ENCODE results near the gene SLC4A8. TPM values are rescaled to one million over a fixed set of nuclear protein-coding genes. Genes with fewer than 3 reads are reported as not detected.

SLC4A8 gene
- total RNA-seq, 1 experiment from 2014 or later: 26.3 TPM

DNA sequence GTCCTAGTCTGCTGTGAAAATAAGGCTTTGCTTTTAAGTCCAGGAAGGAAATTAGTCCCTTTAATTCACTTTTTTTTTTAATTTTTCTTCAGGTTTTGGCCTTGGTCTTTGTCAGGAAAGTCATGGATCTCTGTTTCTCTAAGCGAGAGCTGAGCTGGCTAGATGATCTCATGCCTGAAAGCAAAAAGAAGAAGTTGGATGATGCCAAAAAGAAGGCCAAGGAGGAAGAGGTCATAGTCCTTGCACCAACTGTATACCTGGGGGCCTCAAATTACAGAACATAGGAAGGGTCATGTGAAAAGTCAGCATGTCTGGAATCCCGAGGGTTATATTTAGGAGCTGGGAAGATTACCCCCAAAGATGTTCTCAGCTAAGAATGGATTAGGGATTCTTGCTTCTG, 72.3 kb downstream of the SLC4A8 start:
- no peak overlapping the region for H3K4me3 Mint-ChIP-seq
- TF ChIP-seq, protein P1, sequence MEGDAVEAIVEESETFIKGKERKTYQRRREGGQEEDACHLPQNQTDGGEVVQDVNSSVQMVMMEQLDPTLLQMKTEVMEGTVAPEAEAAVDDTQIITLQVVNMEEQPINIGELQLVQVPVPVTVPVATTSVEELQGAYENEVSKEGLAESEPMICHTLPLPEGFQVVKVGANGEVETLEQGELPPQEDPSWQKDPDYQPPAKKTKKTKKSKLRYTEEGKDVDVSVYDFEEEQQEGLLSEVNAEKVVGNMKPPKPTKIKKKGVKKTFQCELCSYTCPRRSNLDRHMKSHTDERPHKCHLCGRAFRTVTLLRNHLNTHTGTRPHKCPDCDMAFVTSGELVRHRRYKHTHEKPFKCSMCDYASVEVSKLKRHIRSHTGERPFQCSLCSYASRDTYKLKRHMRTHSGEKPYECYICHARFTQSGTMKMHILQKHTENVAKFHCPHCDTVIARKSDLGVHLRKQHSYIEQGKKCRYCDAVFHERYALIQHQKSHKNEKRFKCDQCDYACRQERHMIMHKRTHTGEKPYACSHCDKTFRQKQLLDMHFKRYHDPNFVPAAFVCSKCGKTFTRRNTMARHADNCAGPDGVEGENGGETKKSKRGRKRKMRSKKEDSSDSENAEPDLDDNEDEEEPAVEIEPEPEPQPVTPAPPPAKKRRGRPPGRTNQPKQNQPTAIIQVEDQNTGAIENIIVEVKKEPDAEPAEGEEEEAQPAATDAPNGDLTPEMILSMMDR (conservative IDR thresholded peaks at IDR 0.05): no peak

More for the DNA sequence above, 72.3 kb downstream of the SLC4A8 start:
- Histone ChIP-seq H2BK20ac (ENCODE audit: low read depth, low read length, poor library complexity, severe bottlenecking) (no peak overlapping the region), H2BK15ac (ENCODE audit: low read depth, low read length) (no peak overlapping the region), H2BK120ac (ENCODE audit: low read depth, low read length, poor library complexity, severe bottlenecking) (no peak overlapping the region), H2AFZ (ENCODE audit: low read length) (no peak overlapping the region), H4K5ac (ENCODE audit: insufficient read length, low read depth, low read length) (no peak overlapping the region), H3K27ac (ENCODE audit: insufficient read length, low read depth, low read length) (no peak overlapping the region), H3K23me2 (ENCODE audit: insufficient read length, low read depth, low read length, poor library complexity, severe bottlenecking) (no peaks in the 10 kb centered on the region), H3K27me3 (ENCODE audit: insufficient read depth, low read length) (no peaks in the 10 kb centered on the region), H4K91ac (ENCODE audit: insufficient read length, low read depth, low read length) (no peak overlapping the region), H4K8ac (replicated peaks; ENCODE audit: insufficient read length, low read depth, low read length) (no peak overlapping the region), H3K79me2 (ENCODE audit: insufficient read depth, low read length) (no peaks in the 10 kb centered on the region), H3K4me1 (ENCODE audit: insufficient read depth, low read length) (no peaks in the 10 kb centered on the region), H2BK5ac (ENCODE audit: insufficient read length, low read length) (no peak overlapping the region), H3K18ac (ENCODE audit: insufficient read length, low read depth, low read length) (no peak overlapping the region), H3T11ph (ENCODE audit: low read length) (no peak overlapping the region), H3K4me2 (ENCODE audit: insufficient read depth, insufficient read length, low read length) (no peak overlapping the region), H3K4ac (ENCODE audit: low read depth, low read length) (no peak overlapping the region), H3K79me1 (ENCODE audit: insufficient read depth, low read depth, low read length, poor library complexity, severe bottlenecking) (no peaks in the 10 kb centered on the region), H4K20me1 (ENCODE audit: control insufficient read depth, insufficient read depth, insufficient read length) (no peaks in the 10 kb centered on the region), H3K9ac (ENCODE audit: extremely low read depth, insufficient read length, low read length) (no peak overlapping the region), H2AK5ac (ENCODE audit: insufficient read length, low read length) (no peak overlapping the region), H2BK12ac (ENCODE audit: insufficient read length, low read depth, low read length) (no peak overlapping the region), H3K9me3 (ENCODE audit: control insufficient read depth, low read depth, low read length) (no peaks in the 10 kb centered on the region), H3K23ac (ENCODE audit: insufficient read length, low read depth, low read length) (no peak overlapping the region), H3K56ac (ENCODE audit: insufficient read length, low read depth, low read length) (no peak overlapping the region), H3K14ac (ENCODE audit: insufficient read depth, low read length) (no peak overlapping the region)
- WGBS (ENCODE audit: extremely low coverage, insufficient read length, low lambda C conversion rate): no CpG with 5 or more reads among the region's 2 CpGs
- Mint-ChIP-seq H3K27me3 (ENCODE audit: low read depth) (no peaks in the 10 kb centered on the region), H3K9me3 (no peaks in the 10 kb centered on the region), H3K4me1 (no peaks in the 10 kb centered on the region), H3K36me3 (ENCODE audit: insufficient read depth in 1 of 3, low read depth in 3 of 3) (peaks cover 0 to 4% (median 0%) of the 10 kb centered on the region in 3 experiments; a peak in 2 of 7 replicates), H3K27ac (no peak overlapping the region)
- DNase-seq: no peak

Measured in H9 (cell line).